ENCODE measurements around the gene GNA14. TPM values are rescaled to one million over a fixed set of nuclear protein-coding genes. Genes with fewer than 3 reads are reported as not detected.

Gene GNA14
- total and polyA plus RNA-seq, 2 donors (not counting 3 experiments of a cell fraction or from before 2014, with no cell fraction given) = 2.1 to 3.3 TPM

DNA sequence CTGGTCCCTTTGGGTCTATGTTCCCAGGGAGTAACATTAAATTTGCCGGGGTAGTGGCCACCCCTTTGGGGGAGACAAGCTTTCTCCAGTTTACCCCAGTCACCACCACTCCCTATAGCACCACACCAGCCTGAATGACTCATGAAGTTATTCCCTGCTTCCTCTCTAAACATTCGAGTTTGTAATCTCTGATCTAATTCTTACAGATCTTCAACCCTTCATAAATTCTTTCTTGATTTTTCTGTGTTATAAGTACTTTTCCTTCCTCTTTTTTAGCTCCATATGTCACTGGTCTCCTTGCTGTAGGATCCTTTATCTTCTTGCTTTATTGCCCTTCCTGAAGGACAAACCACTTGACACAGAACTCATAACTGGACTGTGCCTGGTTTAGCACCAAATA lies 55.6 kb downstream of the GNA14 start:
- no peaks in the 10 kb centered on the region for H3K79me2 ChIP-seq (ENCODE audit: control insufficient read depth, insufficient read depth, low read length)
- H3K27me3 ChIP-seq (ENCODE audit: control insufficient read depth in 2 of 2, insufficient read depth in 2 of 2, low read length in 2 of 2) = no peaks in the 10 kb centered on the region
- ChIA-PET CTCF (no interaction called here), POLR2A (no interaction called here)
- no TSS peak for BruUV-seq (replicated peaks)
- H4K20me1 ChIP-seq (replicated peaks; ENCODE audit: control insufficient read depth, extremely low read depth, insufficient read depth, low read length) = no peaks in the 10 kb centered on the region
- TF ChIP-seq FOS (IDR thresholded peaks at IDR 0.05; ENCODE audit: borderline replicate concordance, insufficient read depth, low read length) = peak; percentile 29
- TF ChIP-seq, protein P1, sequence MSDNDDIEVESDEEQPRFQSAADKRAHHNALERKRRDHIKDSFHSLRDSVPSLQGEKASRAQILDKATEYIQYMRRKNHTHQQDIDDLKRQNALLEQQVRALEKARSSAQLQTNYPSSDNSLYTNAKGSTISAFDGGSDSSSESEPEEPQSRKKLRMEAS (IDR thresholded peaks at IDR 0.05; ENCODE audit: insufficient read depth, insufficient read length) = no peak
- FAIRE-seq = no peak
- intact Hi-C loops (cut with micrococcal nuclease) (no loop called here), dilution Hi-C loops (cut with MboI; ENCODE audit: extremely low pct_ligation_motif_present, low sequenced_read_pairs) (no loop called here)
- H3K9me3 ChIP-seq (replicated peaks; ENCODE audit: control insufficient read depth, insufficient read depth, low read length) = no peaks in the 10 kb centered on the region
- no peak overlapping the region for H3K27ac ChIP-seq (ENCODE audit: insufficient read depth, low read depth, low read length)
- no peak overlapping the region for H3K4me2 ChIP-seq (ENCODE audit: insufficient read depth, low read length)
- peaks cover 55% of the 10 kb centered on the region for H3K4me1 ChIP-seq (ENCODE audit: control insufficient read depth, extremely low read depth, insufficient read depth, low read length)
- no peak overlapping the region for H3K4me3 ChIP-seq (replicated peaks in 1 of 3; ENCODE audit: insufficient read depth in 1 of 3, low read depth in 1 of 3, low read length in 3 of 3)
- DNase-seq (ENCODE audit: low read depth, low spot score) = no peak
- H2AFZ ChIP-seq (ENCODE audit: low read depth, low read length) = no peak overlapping the region
- H3K9me1 ChIP-seq (replicated peaks; ENCODE audit: control insufficient read depth, extremely low read depth, insufficient read depth, low read length) = no peaks in the 10 kb centered on the region
- H3K9ac ChIP-seq (replicated peaks; ENCODE audit: extremely low read depth, insufficient read depth, low read length) = no peak overlapping the region
- H3K36me3 ChIP-seq (ENCODE audit: control insufficient read depth in 2 of 2, extremely low read depth in 1 of 2, insufficient read depth in 2 of 2, low read length in 2 of 2) = no peaks in the 10 kb centered on the region

DNA sequence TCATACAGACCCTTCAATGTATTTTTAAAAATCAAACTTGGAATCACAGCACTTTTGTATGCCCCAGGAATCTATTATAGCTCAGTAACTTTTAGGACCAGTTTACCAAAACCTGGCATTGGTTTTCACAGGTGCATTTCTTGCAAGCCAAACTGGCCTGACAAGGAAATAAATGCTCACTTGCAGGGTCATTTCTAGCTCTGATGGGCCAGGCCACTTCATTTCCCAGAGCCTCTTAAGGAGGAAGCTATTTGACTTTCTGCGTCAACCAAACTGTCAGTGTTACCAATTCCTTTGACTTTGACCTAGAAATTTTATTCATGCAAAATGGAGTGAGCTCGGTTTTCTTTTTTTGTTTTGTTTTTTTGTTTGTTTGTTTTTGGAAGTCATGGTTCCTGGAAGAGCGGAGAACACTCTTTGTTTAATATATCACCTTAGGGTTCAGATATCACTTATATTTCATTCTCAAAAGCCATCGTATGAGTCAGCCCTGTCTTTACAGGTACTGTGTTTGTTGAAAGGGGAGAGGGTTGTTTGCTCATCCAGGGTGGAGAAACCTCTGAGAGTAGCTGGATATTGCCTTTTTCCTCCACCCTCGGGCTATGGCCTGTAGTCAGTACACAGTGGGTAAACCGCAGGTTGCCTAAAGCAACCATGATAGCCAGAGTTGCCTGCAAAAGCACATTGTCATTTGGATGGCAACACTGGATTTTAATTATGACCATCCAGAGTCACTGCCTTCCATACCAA lies 58.9 kb downstream of the GNA14 start:
- no peaks in the 10 kb centered on the region for H4K20me1 ChIP-seq (replicated peaks; ENCODE audit: control insufficient read depth, extremely low read depth, insufficient read depth, low read length)
- no peaks in the 10 kb centered on the region for H3K79me2 ChIP-seq (ENCODE audit: control insufficient read depth, insufficient read depth, low read length)
- H3K27ac ChIP-seq (ENCODE audit: insufficient read depth, low read depth, low read length) = peak overlapping the region; percentile 93
- H3K9me3 ChIP-seq (replicated peaks; ENCODE audit: control insufficient read depth, insufficient read depth, low read length) = no peaks in the 10 kb centered on the region
- CTCF ChIA-PET = interaction anchor here (0.8 to 1.9 kb wide), 7 partner anchors 9 to 163 kb away, joined by 3 to 11 read pairs (median 4); no protein-coding TSS in a partner anchor
- POLR2A ChIA-PET = no interaction called here
- no peaks in the 10 kb centered on the region for H3K36me3 ChIP-seq (ENCODE audit: control insufficient read depth in 2 of 2, extremely low read depth in 1 of 2, insufficient read depth in 2 of 2, low read length in 2 of 2)
- H3K4me2 ChIP-seq (ENCODE audit: insufficient read depth, low read length) = peak overlapping the region; percentile 75
- BruUV-seq (replicated peaks) = no TSS peak
- H3K27me3 ChIP-seq (ENCODE audit: control insufficient read depth in 2 of 2, insufficient read depth in 2 of 2, low read length in 2 of 2) = no peaks in the 10 kb centered on the region
- no peak for TF ChIP-seq EZH2 (IDR thresholded peaks at IDR 0.05; ENCODE audit: borderline replicate concordance, low read depth, low read length, severe bottlenecking)
- peak; percentile 6 for TF ChIP-seq FOS (IDR thresholded peaks at IDR 0.05; ENCODE audit: borderline replicate concordance, insufficient read depth, low read length)
- H2AFZ ChIP-seq (ENCODE audit: low read depth, low read length) = no peak overlapping the region
- peak overlapping the region; percentile 52 for H3K9ac ChIP-seq (replicated peaks; ENCODE audit: extremely low read depth, insufficient read depth, low read length)
- H3K9me1 ChIP-seq (replicated peaks; ENCODE audit: control insufficient read depth, extremely low read depth, insufficient read depth, low read length) = no peaks in the 10 kb centered on the region
- H3K4me3 ChIP-seq (replicated peaks in 1 of 3; ENCODE audit: insufficient read depth in 1 of 3, low read depth in 1 of 3, low read length in 3 of 3) = no peak overlapping the region
- dilution Hi-C loops (cut with MboI; ENCODE audit: extremely low pct_ligation_motif_present, low sequenced_read_pairs) = no loop called here
- peaks cover 38% of the 10 kb centered on the region for H3K4me1 ChIP-seq (ENCODE audit: control insufficient read depth, extremely low read depth, insufficient read depth, low read length)
- intact Hi-C loops (cut with micrococcal nuclease) = loop anchor here (2.0 to 10.0 kb wide), 5 partner anchors 60 to 446 kb away; partner anchors contain the start of genes GNA14 and GNAQ
- FAIRE-seq (no peak), DNase-seq (ENCODE audit: low read depth, low spot score) (no peak)
